Measurements from ENCODE around the gene GINS1.

- TF ChIP-seq, protein P1, sequence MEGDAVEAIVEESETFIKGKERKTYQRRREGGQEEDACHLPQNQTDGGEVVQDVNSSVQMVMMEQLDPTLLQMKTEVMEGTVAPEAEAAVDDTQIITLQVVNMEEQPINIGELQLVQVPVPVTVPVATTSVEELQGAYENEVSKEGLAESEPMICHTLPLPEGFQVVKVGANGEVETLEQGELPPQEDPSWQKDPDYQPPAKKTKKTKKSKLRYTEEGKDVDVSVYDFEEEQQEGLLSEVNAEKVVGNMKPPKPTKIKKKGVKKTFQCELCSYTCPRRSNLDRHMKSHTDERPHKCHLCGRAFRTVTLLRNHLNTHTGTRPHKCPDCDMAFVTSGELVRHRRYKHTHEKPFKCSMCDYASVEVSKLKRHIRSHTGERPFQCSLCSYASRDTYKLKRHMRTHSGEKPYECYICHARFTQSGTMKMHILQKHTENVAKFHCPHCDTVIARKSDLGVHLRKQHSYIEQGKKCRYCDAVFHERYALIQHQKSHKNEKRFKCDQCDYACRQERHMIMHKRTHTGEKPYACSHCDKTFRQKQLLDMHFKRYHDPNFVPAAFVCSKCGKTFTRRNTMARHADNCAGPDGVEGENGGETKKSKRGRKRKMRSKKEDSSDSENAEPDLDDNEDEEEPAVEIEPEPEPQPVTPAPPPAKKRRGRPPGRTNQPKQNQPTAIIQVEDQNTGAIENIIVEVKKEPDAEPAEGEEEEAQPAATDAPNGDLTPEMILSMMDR (conservative IDR thresholded peaks at IDR 0.05; ENCODE audit: low read depth in 2 of 2): no peak
- TF ChIP-seq REST (IDR thresholded peaks at IDR 0.05; ENCODE audit: unreplicated experiment): no peak
- TF ChIP-seq POLR2AphosphoS5 (IDR thresholded peaks at IDR 0.05; ENCODE audit: low read depth): no peak
- TF ChIP-seq EZH2 (IDR thresholded peaks at IDR 0.05; ENCODE audit: low read depth, unreplicated experiment): no peak
- no peak for TF ChIP-seq JUNB (IDR thresholded peaks at IDR 0.05; ENCODE audit: unreplicated experiment)
- TF ChIP-seq, protein P2, sequence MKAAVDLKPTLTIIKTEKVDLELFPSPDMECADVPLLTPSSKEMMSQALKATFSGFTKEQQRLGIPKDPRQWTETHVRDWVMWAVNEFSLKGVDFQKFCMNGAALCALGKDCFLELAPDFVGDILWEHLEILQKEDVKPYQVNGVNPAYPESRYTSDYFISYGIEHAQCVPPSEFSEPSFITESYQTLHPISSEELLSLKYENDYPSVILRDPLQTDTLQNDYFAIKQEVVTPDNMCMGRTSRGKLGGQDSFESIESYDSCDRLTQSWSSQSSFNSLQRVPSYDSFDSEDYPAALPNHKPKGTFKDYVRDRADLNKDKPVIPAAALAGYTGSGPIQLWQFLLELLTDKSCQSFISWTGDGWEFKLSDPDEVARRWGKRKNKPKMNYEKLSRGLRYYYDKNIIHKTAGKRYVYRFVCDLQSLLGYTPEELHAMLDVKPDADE (IDR thresholded peaks at IDR 0.05): no peak
- no peak for TF ChIP-seq ZNF114 (CRISPR knock-in tag; IDR thresholded peaks at IDR 0.05)
- no peak for TF ChIP-seq EZH2phosphoT487 (IDR thresholded peaks at IDR 0.05; ENCODE audit: unreplicated experiment)
- no peak for TF ChIP-seq STAT1 (IDR thresholded peaks at IDR 0.05; ENCODE audit: unreplicated experiment)
- TF ChIP-seq ZNF331 (CRISPR knock-in tag; IDR thresholded peaks at IDR 0.05; ENCODE audit: low read depth): no peak
These were observed 63.5 kb downstream of the GINS1 start for GRCh38 chr20:25471020-25471419.
